SK-N-SH (cell line): ENCODE data around the gene PLEKHA4.

ENCODE experiments used
- CTCF ChIP-seq: fragments of 200-600 bp; sonication (generic); IDR thresholded peaks from 2 replicates; pipeline ENCODE4 v1.6.1; 2017; ENCODE audit warnings: antibody characterized with exemption, mild to moderate bottlenecking, moderate library complexity
- EP300 ChIP-seq, 2 experiments: IDR thresholded peaks; 2 replicates each; pipeline versions ENCODE4 v1.4.0 to v1.6.1; 2012; ENCODE audit warnings: borderline replicate concordance in 1 of 2, low read depth in 1 of 2, low read length in 1 of 2
- REST ChIP-seq: IDR thresholded peaks from 2 replicates; pipeline ENCODE4 v1.6.1; 2012; ENCODE audit warnings: mild to moderate bottlenecking, low read depth, low read length, moderate library complexity

- TF ChIP-seq CTCF: peak; percentile 38
- no peak for TF ChIP-seq REST
- TF ChIP-seq EP300 (IDR thresholded peaks at IDR 0.05; ENCODE audit: borderline replicate concordance in 1 of 2, low read depth in 1 of 2, low read length in 1 of 2): no peak
These were observed 23.9 kb downstream of the PLEKHA4 start for GRCh38 chr19:48844472-48844871.
